CD4-positive, alpha-beta memory T cell (primary cell): ENCODE results near the gene IPO5. TPM values are rescaled to one million over a fixed set of nuclear protein-coding genes. Genes with fewer than 3 reads are reported as not detected.

ENCODE experiments used
- CTCF ChIA-PET: fragments of 350-600 bp; sonication (Branson Sonifier 250); formaldehyde crosslinking; loops from one replicate; lab custom pipeline; 2021; ENCODE audit warnings: inconsistent platforms; ENCODE audit not compliant: partially characterized antibody; lab: Charles Lee
- POLR2A ChIA-PET: fragments of 350-600 bp; sonication (Branson Sonifier 250); formaldehyde crosslinking; loops from one replicate; lab custom pipeline; 2021; ENCODE audit not compliant: partially characterized antibody; lab: Charles Lee
- DNase-seq, 5 donors: peaks; one replicate each; pipeline versions ENCODE4 v3.0.0 to v3.0.0-alpha.2; 2020 to 2022; ENCODE audit warnings: mixed read lengths in 1 of 5
- H3K27ac ChIP-seq: one replicate; pipeline ENCODE4 v1.7.0; 2013; ENCODE audit warnings: low read depth, low read length
- H3K27me3 ChIP-seq: 2 replicates; pipeline ENCODE4 v1.7.0; 2013; ENCODE audit warnings: mild to moderate bottlenecking, low read length, moderate library complexity; ENCODE audit not compliant: insufficient read depth
- H3K36me3 ChIP-seq: 2 replicates; pipeline ENCODE4 v1.7.0; 2013; ENCODE audit warnings: mild to moderate bottlenecking, low read length, moderate library complexity; ENCODE audit not compliant: insufficient read depth
- H3K4me1 ChIP-seq: 2 replicates; pipeline ENCODE4 v1.7.0; 2013; ENCODE audit warnings: mild to moderate bottlenecking, low read length, moderate library complexity; ENCODE audit not compliant: insufficient read depth
- H3K4me3 ChIP-seq, 2 donors: one replicate each; pipeline ENCODE4 v1.7.0; 2013; ENCODE audit warnings: low read length in 2 of 2, mild to moderate bottlenecking in 1 of 2
- H3K9me3 ChIP-seq, 2 donors: one replicate each; pipeline ENCODE4 v1.7.0; 2013; ENCODE audit warnings: low read length in 2 of 2, control low read depth in 1 of 2; ENCODE audit not compliant: control insufficient read depth in 1 of 2
- H3K27ac Mint-ChIP-seq, 7 donors: one replicate each; pipeline ENCODE4 v1.8.0; 2020 to 2021; ENCODE audit warnings: mixed read lengths in 7 of 7, mild to moderate bottlenecking in 6 of 7, inconsistent platforms in 3 of 7, moderate library complexity in 3 of 7
- H3K27me3 Mint-ChIP-seq, 2 donors: one replicate each; pipeline ENCODE4 v1.8.0; 2020 to 2021; ENCODE audit warnings: mixed read lengths in 2 of 2
- H3K36me3 Mint-ChIP-seq, 2 donors: one replicate each; pipeline ENCODE4 v1.8.0; 2020 to 2021; ENCODE audit warnings: mixed read lengths in 2 of 2, inconsistent platforms in 1 of 2, mild to moderate bottlenecking in 1 of 2
- H3K4me1 Mint-ChIP-seq, 4 donors: one replicate each; pipeline ENCODE4 v1.8.0; 2020 to 2021; ENCODE audit warnings: mixed read lengths in 4 of 4, mild to moderate bottlenecking in 1 of 4
- H3K4me3 Mint-ChIP-seq, 8 donors: one replicate each; pipeline ENCODE4 v1.8.0; 2020 to 2021; ENCODE audit warnings: mixed read lengths in 8 of 8, mild to moderate bottlenecking in 7 of 8, moderate library complexity in 6 of 8, inconsistent platforms in 3 of 8
- H3K9me3 Mint-ChIP-seq, 8 donors: one replicate each; pipeline ENCODE4 v1.8.0; 2020 to 2021; ENCODE audit warnings: mixed read lengths in 8 of 8, mild to moderate bottlenecking in 5 of 8, inconsistent platforms in 3 of 8, moderate library complexity in 1 of 8
- intact Hi-C: fragments of 100-400 bp; cut with micrococcal nuclease; formaldehyde crosslinking; loops from one replicate; pipeline ENCODE4 v1.15.1; 2023
- polyA plus RNA-seq, 2 donors: library from polyadenylated mRNA; unstranded; fragments of 300-500 nt; fragmentation: Illumina TruSeq; gene quantifications; one replicate each; pipeline ENCODE4 v1.2.3, GENCODE V29; 2021
- total RNA-seq, 2 experiments: library from RNA; stranded (reverse); gene quantifications; one replicate each; pipeline ENCODE4 v1.2.3, GENCODE V29; 2021

IPO5 gene
- total and polyA plus RNA-seq, 4 experiments from 2014 or later, result 32.8 to 78.7 (median 58.3) TPM

DNA sequence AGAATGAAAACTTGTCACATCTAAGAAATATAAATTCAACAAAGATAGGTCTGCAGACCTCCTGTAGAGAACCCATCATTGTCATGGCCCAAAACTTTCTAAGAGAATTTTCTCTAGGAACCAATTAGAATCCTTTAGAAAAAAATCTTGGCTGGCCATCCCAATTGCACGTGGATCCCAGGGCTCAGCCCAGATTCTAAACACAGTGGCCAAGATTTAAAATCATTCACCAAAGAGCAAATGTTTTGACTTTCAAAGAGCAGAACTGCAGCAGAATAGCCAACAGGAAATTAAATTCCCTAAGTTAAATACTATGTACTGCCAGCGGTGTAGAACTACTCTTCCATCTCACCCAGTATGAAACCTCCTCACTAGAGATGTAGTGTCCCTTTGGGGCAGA, 21.3 kb downstream of the IPO5 start:
- no peak overlapping the region for H3K27ac ChIP-seq
- ChIA-PET CTCF (no interaction called here), POLR2A (no interaction called here)
- intact Hi-C loops, result loop anchor here (5.0 kb wide), 1 partner anchor 752 kb away; the partner anchor contains the start of gene MBNL2
- H3K4me3 ChIP-seq, result no peak overlapping the region
- H3K9me3 ChIP-seq, result no peaks in the 10 kb centered on the region
- peak overlapping the region in 6 of 8 donors; percentile 44 to 94 (median 74) for H3K4me3 Mint-ChIP-seq
- DNase-seq, result no peak
- H3K9me3 Mint-ChIP-seq, result no peaks in the 10 kb centered on the region
- H3K4me1 ChIP-seq, result peaks cover 24% of the 10 kb centered on the region
- peaks cover 0 to 9% of the 10 kb centered on the region in 2 donors for H3K36me3 Mint-ChIP-seq
- H3K27me3 Mint-ChIP-seq, result no peaks in the 10 kb centered on the region
- peak overlapping the region in 4 of 7 donors; percentile 13 to 88 (median 42) for H3K27ac Mint-ChIP-seq
- peaks cover 16 to 32% (median 25%) of the 10 kb centered on the region in 4 donors for H3K4me1 Mint-ChIP-seq
- H3K36me3 ChIP-seq, result no peaks in the 10 kb centered on the region
- no peaks in the 10 kb centered on the region for H3K27me3 ChIP-seq

DNA sequence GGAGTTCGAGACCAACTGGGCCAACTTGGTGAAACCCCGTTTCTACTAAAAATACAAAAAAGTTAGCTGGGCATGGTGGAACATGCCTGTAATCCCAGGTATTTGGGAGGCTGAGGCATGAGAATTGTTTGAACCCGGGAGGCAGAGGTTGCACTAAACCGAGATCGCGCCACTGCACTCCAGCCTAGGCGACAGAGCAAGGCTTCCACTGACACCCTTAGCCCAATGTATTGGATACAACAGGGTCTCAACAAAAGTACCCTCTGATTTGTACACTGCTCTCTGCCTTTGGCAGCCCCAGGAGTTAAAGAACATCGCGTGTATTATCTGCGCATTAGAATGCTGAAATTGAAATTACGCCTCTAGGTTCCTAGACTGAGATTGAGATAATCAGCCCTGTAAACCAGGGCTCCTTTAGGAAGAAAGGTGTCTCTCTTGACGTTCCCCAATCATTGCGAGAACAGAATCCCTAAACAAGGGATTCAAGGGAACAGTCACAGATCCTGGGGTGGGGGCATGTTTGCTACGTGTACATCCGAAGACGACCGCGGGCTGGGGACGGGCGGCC, 21.9 kb downstream of the IPO5 start:
- no peaks in the 10 kb centered on the region for H3K9me3 ChIP-seq
- CTCF ChIA-PET, result no interaction called here
- no peaks in the 10 kb centered on the region for H3K27me3 ChIP-seq
- peak overlapping the region; percentile 38 to 75 for H3K4me3 ChIP-seq
- peak in 1 of 5 donors; percentile 31 for DNase-seq
- peak overlapping the region; percentile 88 to 96 (median 93) for H3K27ac Mint-ChIP-seq
- peak overlapping the region; percentile 77 for H3K27ac ChIP-seq
- H3K36me3 Mint-ChIP-seq, result peaks cover 0 to 9% of the 10 kb centered on the region in 2 donors
- H3K4me1 ChIP-seq, result peaks cover 24% of the 10 kb centered on the region
- peaks cover 19 to 34% (median 27%) of the 10 kb centered on the region in 4 donors for H3K4me1 Mint-ChIP-seq
- no peaks in the 10 kb centered on the region for H3K36me3 ChIP-seq
- H3K4me3 Mint-ChIP-seq, result peak overlapping the region; percentile 90 to 97 (median 94)
- intact Hi-C loops, result loop anchor here (5.0 kb wide), 1 partner anchor 753 kb away; the partner anchor contains the start of gene MBNL2
- H3K27me3 Mint-ChIP-seq, result no peaks in the 10 kb centered on the region
- H3K9me3 Mint-ChIP-seq, result no peaks in the 10 kb centered on the region
- POLR2A ChIA-PET, result interaction anchor here (0.6 to 0.7 kb wide), 2 partner anchors 542 to 751 kb away, joined by 3 to 8 read pairs; partner anchors contain the start of gene RAP2A

DNA sequence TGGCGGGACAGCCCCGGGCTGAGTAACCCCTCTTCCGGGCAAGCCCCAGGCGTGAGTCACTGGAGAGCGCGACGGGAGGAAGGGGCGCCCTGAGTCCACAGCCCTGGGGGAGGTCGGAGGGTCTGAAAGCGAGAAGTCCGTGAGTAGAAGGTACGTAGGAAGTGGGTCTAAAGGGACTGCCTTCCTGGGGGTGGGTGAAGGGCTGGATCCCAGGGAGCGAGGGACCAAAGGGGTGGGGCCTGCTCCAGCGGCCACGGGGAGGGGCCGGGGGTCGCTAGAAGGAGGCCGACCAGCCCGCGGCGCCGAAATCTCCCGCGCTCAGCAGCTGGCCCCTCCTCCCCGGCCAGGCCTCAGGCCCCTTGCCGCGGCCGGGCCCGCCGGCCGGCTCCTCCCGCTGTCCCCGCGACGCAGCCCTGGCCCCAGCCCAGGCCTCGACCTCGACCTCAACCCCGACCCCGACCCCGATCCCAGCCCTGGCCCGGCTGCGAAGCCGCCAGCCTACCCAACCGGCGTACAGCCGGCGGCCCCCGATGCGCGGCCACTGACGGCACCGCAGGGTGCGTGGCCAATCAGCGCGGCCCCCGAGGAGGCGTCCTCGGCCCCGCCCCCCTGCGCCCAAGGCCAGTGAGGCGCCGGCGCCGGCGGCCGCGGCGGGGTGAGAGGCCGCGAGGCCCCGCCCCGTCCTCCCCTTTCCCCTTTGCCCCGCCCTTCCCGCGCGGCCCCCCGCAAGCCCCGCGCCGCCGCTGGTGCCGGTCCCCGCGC, 22.6 kb downstream of the IPO5 start:
- Mint-ChIP-seq H3K27ac (peak overlapping the region; percentile 88 to 96 (median 93)), H3K27me3 (no peaks in the 10 kb centered on the region), H3K36me3 (peaks cover 0 to 9% of the 10 kb centered on the region in 2 donors), H3K4me1 (peaks cover 20 to 37% (median 29%) of the 10 kb centered on the region in 4 donors), H3K9me3 (no peaks in the 10 kb centered on the region), H3K4me3 (peak overlapping the region; percentile 90 to 97 (median 94))
- H3K4me1 ChIP-seq, result peaks cover 26% of the 10 kb centered on the region
- H3K4me3 ChIP-seq, result peak overlapping the region; percentile 38 to 75
- H3K27me3 ChIP-seq, result no peaks in the 10 kb centered on the region
- peak overlapping the region; percentile 77 for H3K27ac ChIP-seq
- no peaks in the 10 kb centered on the region for H3K9me3 ChIP-seq
- POLR2A ChIA-PET, result interaction anchor here (0.6 to 0.7 kb wide), 2 partner anchors 543 to 752 kb away, joined by 3 to 8 read pairs; partner anchors contain the start of gene RAP2A
- CTCF ChIA-PET, result no interaction called here
- peak; percentile 85 to 90 (median 88) for DNase-seq
- H3K36me3 ChIP-seq, result no peaks in the 10 kb centered on the region
- intact Hi-C loops, result loop anchor here (1.0 to 5.0 kb wide), 2 partner anchors 543 to 754 kb away; partner anchors contain the start of gene MBNL2

DNA sequence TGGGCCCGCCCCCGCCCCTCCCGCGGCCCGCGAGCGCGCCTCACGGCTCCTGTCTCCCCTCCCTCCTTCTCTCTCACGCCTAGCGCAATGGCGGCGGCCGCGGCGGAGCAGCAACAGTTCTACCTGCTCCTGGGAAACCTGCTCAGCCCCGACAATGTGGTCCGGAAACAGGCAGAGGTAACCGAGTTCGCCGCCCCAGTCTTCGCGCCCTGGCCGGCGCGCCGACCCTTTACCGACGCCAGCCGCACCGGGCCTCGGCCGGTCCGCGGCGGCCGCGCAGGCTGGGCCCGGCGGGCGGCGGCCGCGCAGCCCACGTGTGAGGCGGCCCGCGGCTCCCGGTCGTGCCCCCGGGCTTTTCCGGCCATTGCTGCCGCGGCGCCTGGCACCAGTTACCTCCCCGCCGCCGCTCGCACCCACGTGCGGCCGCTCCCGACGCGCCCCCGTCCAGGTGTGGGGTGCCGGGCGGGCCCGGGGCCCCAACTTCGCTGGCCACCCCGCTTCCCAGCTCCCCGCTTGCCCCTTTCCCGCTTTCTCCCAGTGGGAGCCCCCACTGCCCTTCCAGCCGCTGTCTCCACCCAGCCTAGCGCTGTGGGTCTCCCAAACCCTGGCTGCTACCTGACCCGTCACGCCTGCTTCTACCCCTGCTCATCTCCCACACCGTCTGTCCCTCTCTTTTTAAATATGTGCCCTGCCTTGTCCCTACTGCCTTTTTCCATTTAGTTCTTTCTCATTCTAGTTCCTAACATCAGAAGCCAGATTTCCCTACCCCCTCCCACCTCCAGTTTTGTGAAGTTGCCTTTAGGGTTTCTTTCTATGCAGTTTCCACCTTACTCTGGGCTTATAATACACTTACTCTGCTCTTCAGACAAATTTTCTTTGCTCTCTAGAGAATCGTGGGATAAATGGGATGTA, 23.4 kb downstream of the IPO5 start:
- no peaks in the 10 kb centered on the region for H3K36me3 ChIP-seq
- Mint-ChIP-seq H3K4me1 (peaks cover 29 to 46% (median 37%) of the 10 kb centered on the region in 4 donors), H3K4me3 (peak overlapping the region; percentile 90 to 99 (median 94)), H3K27me3 (no peaks in the 10 kb centered on the region), H3K9me3 (no peaks in the 10 kb centered on the region), H3K27ac (peak overlapping the region; percentile 88 to 97 (median 94)), H3K36me3 (peaks cover 0 to 9% of the 10 kb centered on the region in 2 donors)
- ChIA-PET POLR2A (no interaction called here), CTCF (no interaction called here)
- H3K27me3 ChIP-seq, result no peaks in the 10 kb centered on the region
- peak in 2 of 5 donors; percentile 4 to 36 for DNase-seq
- H3K9me3 ChIP-seq, result no peaks in the 10 kb centered on the region
- intact Hi-C loops, result loop anchor here (1.0 to 5.0 kb wide), 2 partner anchors 544 to 755 kb away; partner anchors contain the start of gene MBNL2
- H3K27ac ChIP-seq, result peak overlapping the region; percentile 77
- H3K4me1 ChIP-seq, result peaks cover 31% of the 10 kb centered on the region
- H3K4me3 ChIP-seq, result peak overlapping the region; percentile 24 to 70

DNA sequence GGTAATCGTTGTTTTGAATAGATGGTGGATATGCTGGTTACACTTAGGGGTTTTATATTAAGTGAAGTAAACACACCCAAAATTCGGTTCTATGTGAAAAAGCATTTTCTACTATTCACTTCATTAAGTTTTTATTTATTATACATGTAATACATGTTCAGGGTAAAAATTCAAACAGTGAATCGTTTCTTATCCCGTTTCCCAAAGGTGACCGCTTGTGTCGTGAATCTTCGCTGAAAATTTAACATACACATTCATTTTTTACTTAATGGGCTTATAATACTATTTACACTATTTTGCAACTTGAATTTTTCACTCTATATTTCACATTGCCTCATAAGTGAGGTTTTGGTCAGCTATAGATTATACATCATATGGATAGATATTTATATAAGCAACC, 24.5 kb downstream of the IPO5 start:
- Histone ChIP-seq H3K36me3 (no peaks in the 10 kb centered on the region), H3K4me3 (no peak overlapping the region), H3K27me3 (no peaks in the 10 kb centered on the region), H3K27ac (no peak overlapping the region), H3K4me1 (peaks cover 31% of the 10 kb centered on the region), H3K9me3 (no peaks in the 10 kb centered on the region)
- Mint-ChIP-seq H3K4me3 (peak overlapping the region; percentile 31 to 99 (median 92)), H3K27me3 (no peaks in the 10 kb centered on the region), H3K36me3 (peaks cover 0 to 17% of the 10 kb centered on the region in 2 donors), H3K27ac (peak overlapping the region in 1 of 7 donors; percentile 88), H3K4me1 (peaks cover 33 to 48% (median 41%) of the 10 kb centered on the region in 4 donors), H3K9me3 (no peaks in the 10 kb centered on the region)
- intact Hi-C loops, result loop anchor here (5.0 kb wide), 1 partner anchor 756 kb away; the partner anchor contains the start of gene MBNL2
- no peak for DNase-seq
- ChIA-PET POLR2A (interaction anchor here (0.9 kb wide), 1 partner anchor 544 kb away, joined by 3 read pairs; the partner anchor contains the start of gene RAP2A), CTCF (no interaction called here)

DNA sequence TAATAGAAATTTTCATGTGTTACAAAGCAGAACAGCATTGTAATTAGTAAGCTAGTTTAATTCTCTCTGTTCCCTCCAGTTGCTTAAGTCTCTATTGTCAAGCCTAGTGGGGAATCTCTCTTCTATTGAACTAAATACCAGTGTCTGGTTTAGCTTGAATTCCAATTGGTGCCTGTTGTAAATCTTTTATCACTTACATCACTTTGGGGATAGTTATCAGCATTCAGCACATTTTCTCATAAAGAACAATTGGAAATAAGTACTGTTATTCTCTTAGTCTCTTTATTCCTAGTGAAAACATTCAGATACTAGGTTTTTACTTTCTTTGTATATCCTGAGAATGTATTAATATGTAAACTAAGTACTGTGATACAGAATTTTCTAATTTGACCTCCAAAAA, 25.2 kb downstream of the IPO5 start:
- CTCF ChIA-PET, result no interaction called here
- no peaks in the 10 kb centered on the region for H3K9me3 ChIP-seq
- Mint-ChIP-seq H3K4me1 (peaks cover 33 to 48% (median 41%) of the 10 kb centered on the region in 4 donors), H3K36me3 (peaks cover 0 to 21% of the 10 kb centered on the region in 2 donors), H3K27ac (peak overlapping the region in 4 of 7 donors; percentile 11 to 88 (median 50)), H3K27me3 (no peaks in the 10 kb centered on the region), H3K4me3 (peak overlapping the region in 5 of 8 donors; percentile 4 to 97 (median 45)), H3K9me3 (no peaks in the 10 kb centered on the region)
- DNase-seq, result no peak
- peaks cover 31% of the 10 kb centered on the region for H3K4me1 ChIP-seq
- no peaks in the 10 kb centered on the region for H3K27me3 ChIP-seq
- no peak overlapping the region for H3K4me3 ChIP-seq
- H3K27ac ChIP-seq, result no peak overlapping the region
- POLR2A ChIA-PET, result interaction anchor here (0.9 kb wide), 1 partner anchor 544 kb away, joined by 3 read pairs; the partner anchor contains the start of gene RAP2A
- no peaks in the 10 kb centered on the region for H3K36me3 ChIP-seq
- intact Hi-C loops, result loop anchor here (5.0 kb wide), 1 partner anchor 756 kb away; the partner anchor contains the start of gene MBNL2
